ENCODE results near the gene CRIM1. TPM values are rescaled to one million over a fixed set of nuclear protein-coding genes. Genes with fewer than 3 reads are reported as not detected.

CRIM1 gene
- total RNA-seq, 2 donors from 2014 or later: 55.7 to 90.7 TPM

DNA sequence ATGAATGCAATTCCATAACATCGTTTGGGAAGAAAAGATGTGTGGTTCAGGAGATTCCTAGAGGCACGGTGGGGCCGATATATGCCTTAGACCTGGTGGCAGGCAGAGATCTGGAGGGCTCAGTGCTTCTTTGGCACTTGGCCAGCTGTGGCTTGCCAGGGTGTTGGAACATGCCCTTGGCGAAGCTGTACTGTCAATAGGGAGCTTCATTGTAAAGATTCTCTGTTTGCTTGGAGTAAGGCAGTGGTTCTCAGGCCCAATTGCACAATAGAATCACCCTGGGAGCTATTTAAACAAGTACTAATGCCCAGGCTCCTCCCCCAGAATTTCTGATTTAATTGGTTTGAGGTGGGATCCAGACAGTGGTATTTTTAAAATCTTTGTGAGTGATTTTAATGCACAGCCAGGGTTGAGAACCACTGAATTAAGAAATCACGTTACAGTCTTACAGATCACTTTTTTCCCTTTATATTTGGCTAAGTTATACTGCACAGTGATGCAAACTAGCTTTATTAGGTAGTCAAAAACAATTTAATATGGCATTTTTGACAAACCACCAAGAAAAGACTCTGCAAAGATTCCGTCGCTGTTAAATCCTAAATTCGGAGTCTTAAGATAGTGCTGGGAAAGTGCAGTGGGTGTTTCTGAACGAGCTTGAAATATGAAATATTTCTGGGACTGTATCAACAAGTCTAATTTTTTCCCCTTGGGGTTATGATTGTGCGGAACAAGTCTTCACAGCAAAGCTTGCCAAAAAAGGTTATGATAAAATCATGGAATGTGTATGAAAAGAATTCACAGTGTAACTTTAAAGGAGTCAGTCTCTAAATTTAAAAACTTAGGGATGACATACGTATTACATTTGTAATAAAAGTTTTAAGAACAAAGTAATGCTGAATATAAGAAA lies 78.0 kb downstream of the CRIM1 start:
- peak; percentile 42 for DNase-seq
- Histone ChIP-seq H3K36me3 (no peaks in the 10 kb centered on the region), H3K9me3 (no peaks in the 10 kb centered on the region), H3K4me3 (no peak overlapping the region), H3K27ac (no peak overlapping the region), H3K9ac (ENCODE audit: low read depth in 2 of 2, low read length in 2 of 2) (no peak overlapping the region), H3K27me3 (no peaks in the 10 kb centered on the region), H3K4me1 (no peaks in the 10 kb centered on the region)
- intact Hi-C loops (cut with DNase I): no loop called here
- TF ChIP-seq, protein P1, sequence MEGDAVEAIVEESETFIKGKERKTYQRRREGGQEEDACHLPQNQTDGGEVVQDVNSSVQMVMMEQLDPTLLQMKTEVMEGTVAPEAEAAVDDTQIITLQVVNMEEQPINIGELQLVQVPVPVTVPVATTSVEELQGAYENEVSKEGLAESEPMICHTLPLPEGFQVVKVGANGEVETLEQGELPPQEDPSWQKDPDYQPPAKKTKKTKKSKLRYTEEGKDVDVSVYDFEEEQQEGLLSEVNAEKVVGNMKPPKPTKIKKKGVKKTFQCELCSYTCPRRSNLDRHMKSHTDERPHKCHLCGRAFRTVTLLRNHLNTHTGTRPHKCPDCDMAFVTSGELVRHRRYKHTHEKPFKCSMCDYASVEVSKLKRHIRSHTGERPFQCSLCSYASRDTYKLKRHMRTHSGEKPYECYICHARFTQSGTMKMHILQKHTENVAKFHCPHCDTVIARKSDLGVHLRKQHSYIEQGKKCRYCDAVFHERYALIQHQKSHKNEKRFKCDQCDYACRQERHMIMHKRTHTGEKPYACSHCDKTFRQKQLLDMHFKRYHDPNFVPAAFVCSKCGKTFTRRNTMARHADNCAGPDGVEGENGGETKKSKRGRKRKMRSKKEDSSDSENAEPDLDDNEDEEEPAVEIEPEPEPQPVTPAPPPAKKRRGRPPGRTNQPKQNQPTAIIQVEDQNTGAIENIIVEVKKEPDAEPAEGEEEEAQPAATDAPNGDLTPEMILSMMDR (IDR thresholded peaks at IDR 0.05): no peak

DNA sequence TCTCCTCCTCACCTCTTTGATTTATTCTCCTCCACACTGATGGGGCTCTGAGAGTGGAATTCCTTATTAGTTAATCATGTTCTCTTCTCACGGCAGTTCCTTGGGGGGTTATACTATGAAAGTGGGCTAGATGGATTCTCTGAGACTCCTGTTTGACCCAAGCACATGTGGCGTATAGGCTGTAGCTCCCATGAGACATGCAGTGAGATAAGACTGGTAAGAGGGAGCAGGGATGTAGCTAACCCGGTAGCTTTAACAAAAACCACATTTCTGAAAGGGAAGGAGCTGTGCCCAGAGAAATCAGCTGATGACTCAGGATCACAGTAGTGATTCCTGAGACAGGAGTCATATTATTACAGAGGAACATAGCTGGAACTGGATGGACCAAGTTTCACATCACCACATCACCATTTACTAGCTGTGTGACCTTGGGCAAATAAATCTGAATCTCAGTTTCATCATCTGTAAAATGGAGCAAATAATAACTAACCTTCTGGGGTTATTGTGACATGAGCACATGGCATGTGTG lies 82.9 kb downstream of the CRIM1 start:
- no peak overlapping the region for H3K4me3 ChIP-seq
- DNase-seq: no peak
- H3K9me3 ChIP-seq: no peaks in the 10 kb centered on the region
- H3K27me3 ChIP-seq: no peaks in the 10 kb centered on the region
- intact Hi-C loops (cut with DNase I): no loop called here
- no peaks in the 10 kb centered on the region for H3K4me1 ChIP-seq
- H3K36me3 ChIP-seq: no peaks in the 10 kb centered on the region
- TF ChIP-seq, protein P1 (IDR thresholded peaks at IDR 0.05): no peak
- no peak overlapping the region for H3K9ac ChIP-seq (ENCODE audit: low read depth in 2 of 2, low read length in 2 of 2)
- no peak overlapping the region for H3K27ac ChIP-seq

DNA sequence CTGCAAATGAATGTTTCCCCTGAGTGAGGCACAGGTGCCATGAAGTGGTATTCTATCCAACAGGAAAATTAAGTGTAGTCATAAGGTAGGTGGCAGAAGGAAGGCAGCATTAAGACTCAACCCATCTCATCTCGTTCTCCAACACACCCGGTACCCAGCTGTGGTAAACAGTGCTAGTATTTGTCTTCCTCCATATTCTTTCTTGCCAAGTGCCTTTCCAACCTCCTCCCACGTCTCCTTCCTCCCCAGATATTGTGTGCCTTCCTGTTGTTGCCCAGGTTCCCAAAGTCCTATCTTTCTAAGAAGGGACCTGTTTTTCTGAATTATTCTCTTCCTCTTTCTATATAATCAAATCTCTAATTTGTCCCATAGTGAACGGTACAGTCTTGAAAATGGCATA lies 83.5 kb downstream of the CRIM1 start:
- Histone ChIP-seq H3K36me3 (no peaks in the 10 kb centered on the region), H3K9me3 (no peaks in the 10 kb centered on the region), H3K27me3 (no peaks in the 10 kb centered on the region), H3K4me1 (no peaks in the 10 kb centered on the region), H3K4me3 (no peak overlapping the region), H3K9ac (ENCODE audit: low read depth in 2 of 2, low read length in 2 of 2) (no peak overlapping the region), H3K27ac (no peak overlapping the region)
- TF ChIP-seq, protein P1 (IDR thresholded peaks at IDR 0.05): no peak
- DNase-seq: no peak
- intact Hi-C loops (cut with DNase I): no loop called here

DNA sequence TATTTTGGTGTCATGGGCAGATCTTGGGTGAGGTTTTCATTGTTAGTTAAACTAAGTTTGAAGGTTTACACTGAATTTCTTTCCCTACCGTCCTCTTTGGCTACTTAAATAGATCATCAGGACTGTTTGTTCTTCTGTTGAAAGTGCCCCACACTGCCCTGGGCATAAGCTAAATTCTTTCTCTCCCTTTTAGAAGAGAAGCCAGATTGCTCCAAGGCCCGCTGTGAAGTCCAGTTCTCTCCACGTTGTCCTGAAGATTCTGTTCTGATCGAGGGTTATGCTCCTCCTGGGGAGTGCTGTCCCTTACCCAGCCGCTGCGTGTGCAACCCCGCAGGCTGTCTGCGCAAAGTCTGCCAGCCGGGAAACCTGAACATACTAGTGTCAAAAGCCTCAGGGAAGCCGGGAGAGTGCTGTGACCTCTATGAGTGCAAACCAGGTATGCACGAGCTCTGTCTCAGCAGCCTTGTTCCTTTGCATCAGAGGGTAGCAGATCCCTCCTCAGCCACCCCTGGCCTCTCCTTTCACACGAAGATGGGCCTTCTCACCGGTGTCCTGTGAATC lies 85.6 kb downstream of the CRIM1 start:
- no peaks in the 10 kb centered on the region for H3K4me1 ChIP-seq
- DNase-seq: no peak
- TF ChIP-seq, protein P1 (IDR thresholded peaks at IDR 0.05): no peak
- H3K9me3 ChIP-seq: no peaks in the 10 kb centered on the region
- H3K27ac ChIP-seq: no peak overlapping the region
- no peak overlapping the region for H3K9ac ChIP-seq (ENCODE audit: low read depth in 2 of 2, low read length in 2 of 2)
- H3K27me3 ChIP-seq: no peaks in the 10 kb centered on the region
- intact Hi-C loops (cut with DNase I): no loop called here
- H3K4me3 ChIP-seq: no peak overlapping the region
- no peaks in the 10 kb centered on the region for H3K36me3 ChIP-seq

DNA sequence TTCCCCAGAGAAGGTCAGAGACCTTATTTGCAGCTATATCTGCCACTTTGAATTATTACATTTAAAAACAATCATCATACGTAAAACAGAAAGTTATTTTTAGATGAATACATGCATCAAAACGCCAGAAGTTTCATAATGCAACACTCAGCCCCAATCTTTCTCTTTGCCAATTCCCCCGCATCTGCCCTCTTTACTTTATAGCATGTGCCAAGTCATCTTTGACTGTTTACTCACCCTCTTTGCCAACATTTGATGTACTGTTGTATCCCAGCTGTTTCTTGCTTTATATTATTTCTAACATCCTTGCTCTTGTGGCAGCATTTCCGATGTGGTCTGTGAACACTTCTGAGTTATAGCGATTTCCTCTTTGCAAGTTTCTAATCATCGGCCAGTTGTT lies 86.2 kb downstream of the CRIM1 start:
- Histone ChIP-seq H3K4me1 (no peaks in the 10 kb centered on the region), H3K9ac (ENCODE audit: low read depth in 2 of 2, low read length in 2 of 2) (no peak overlapping the region), H3K27ac (no peak overlapping the region), H3K36me3 (no peaks in the 10 kb centered on the region), H3K4me3 (no peak overlapping the region), H3K9me3 (no peaks in the 10 kb centered on the region), H3K27me3 (no peaks in the 10 kb centered on the region)
- TF ChIP-seq, protein P1 (IDR thresholded peaks at IDR 0.05): no peak
- DNase-seq: no peak
- intact Hi-C loops (cut with DNase I): no loop called here
